HG03060 (cell line): ENCODE data around the gene FGF8.

Experiments used
- ATAC-seq: cut with Tn5 transposase; IDR thresholded peaks from one replicate; pipeline ENCODE4 v1.9.1; 2021; ENCODE audit warnings: low read depth, moderate number of reproducible peaks; ENCODE audit not compliant: unreplicated experiment

FGF8 gene

GRCh38 chr10:101770331-101771215 lies 5.3 kb downstream of the FGF8 start:
- no peak for ATAC-seq

- ATAC-seq, result no peak
Observed at GRCh38 chr10:101769541-101770180, 6.3 kb downstream of the FGF8 start.

GRCh38 chr10:101768791-101769170 lies 7.1 kb downstream of the FGF8 start:
- ATAC-seq, result no peak

GRCh38 chr10:101767966-101768790 lies 7.7 kb downstream of the FGF8 start:
- no peak for ATAC-seq

GRCh38 chr10:101767600-101767945 lies 8.3 kb downstream of the FGF8 start:
- ATAC-seq, result no peak

GRCh38 chr10:101766753-101767599 lies 8.9 kb downstream of the FGF8 start:
- ATAC-seq, result no peak

- ATAC-seq, result no peak
Observed at GRCh38 chr10:101766306-101766705, 9.6 kb downstream of the FGF8 start.

GRCh38 chr10:101763141-101763846 lies 12.6 kb downstream of the FGF8 start:
- ATAC-seq, result no peak

GRCh38 chr10:101762736-101763135 lies 13.2 kb downstream of the FGF8 start:
- ATAC-seq, result no peak

GRCh38 chr10:101761226-101761625 lies 14.7 kb downstream of the FGF8 start:
- ATAC-seq, result no peak

GRCh38 chr10:101760510-101760909 lies 15.4 kb downstream of the FGF8 start:
- no peak for ATAC-seq

- ATAC-seq, result no peak
Observed at GRCh38 chr10:101759309-101760247, 16.3 kb downstream of the FGF8 start.

- ATAC-seq, result no peak
Observed at GRCh38 chr10:101758858-101759257, 17.1 kb downstream of the FGF8 start.

GRCh38 chr10:101752241-101752640 lies 23.7 kb downstream of the FGF8 start:
- ATAC-seq, result no peak

GRCh38 chr10:101749047-101750016 lies 26.6 kb downstream of the FGF8 start:
- ATAC-seq, result no peak

GRCh38 chr10:101748496-101748895 lies 27.4 kb downstream of the FGF8 start:
- no peak for ATAC-seq

- ATAC-seq, result no peak
Observed at GRCh38 chr10:101745074-101745696, 30.7 kb downstream of the FGF8 start.
